NCI-H1417 (cell line): ENCODE measurements around the gene GHRL.
"Not testable (repeated sequence)": the region's sequence is repeated elsewhere in the genome, so short reads cannot be mapped to it uniquely, and the experiment has no call there.

ENCODE experiments used
- DNase-seq, 3 experiments: peaks; one replicate each; lab custom pipeline; 2025; lab: John Stamatoyannopoulos, UW

GHRL gene

GRCh38 chr3:10299175-10299574, 6.4 kb upstream of the GHRL start:
- no peak for DNase-seq

DNA sequence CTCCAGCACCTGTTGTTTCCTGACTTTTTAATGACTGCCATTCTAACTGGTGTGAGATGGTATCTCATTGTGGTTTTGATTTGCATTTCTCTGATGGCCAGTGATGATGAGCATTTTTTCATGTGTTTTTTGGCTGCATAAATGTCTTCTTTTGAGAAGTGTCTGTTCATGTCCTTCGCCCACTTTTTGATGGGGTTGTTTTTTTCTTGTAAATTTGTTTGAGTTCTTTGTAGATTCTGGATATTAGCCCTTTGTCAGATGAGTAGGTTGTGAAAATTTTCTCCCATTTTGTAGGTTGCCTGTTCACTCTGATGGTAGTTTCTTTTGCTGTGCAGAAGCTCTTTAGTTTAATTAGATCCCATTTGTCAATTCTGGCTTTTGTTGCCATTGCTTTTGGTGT, 5.3 kb upstream of the GHRL start:
- DNase-seq = not testable (repeated sequence)

- DNase-seq = no peak
Measured at GRCh38 chr3:10294030-10294586, 1.4 kb upstream of the GHRL start.

DNA sequence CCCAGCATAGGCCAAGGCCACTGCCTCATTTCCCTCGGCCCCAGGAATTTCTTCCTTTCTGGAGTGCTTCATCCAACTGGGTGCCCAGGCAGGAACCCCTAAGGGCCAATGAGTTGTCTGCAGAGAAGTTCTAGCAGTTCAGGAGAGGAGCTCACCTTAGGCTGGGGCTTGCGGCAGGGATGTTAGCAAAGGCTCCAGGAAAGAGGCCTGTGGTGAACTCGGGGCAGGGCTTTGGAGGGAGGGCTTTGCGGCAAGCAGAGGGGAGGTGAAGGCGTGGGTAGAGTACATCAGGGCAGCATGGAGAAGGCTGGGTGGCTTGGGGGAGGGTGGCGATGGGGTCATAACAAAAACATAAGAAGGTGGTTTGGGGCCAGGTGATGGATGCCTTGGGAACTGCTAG, 1.1 kb downstream of the GHRL start:
- no peak for DNase-seq

DNA sequence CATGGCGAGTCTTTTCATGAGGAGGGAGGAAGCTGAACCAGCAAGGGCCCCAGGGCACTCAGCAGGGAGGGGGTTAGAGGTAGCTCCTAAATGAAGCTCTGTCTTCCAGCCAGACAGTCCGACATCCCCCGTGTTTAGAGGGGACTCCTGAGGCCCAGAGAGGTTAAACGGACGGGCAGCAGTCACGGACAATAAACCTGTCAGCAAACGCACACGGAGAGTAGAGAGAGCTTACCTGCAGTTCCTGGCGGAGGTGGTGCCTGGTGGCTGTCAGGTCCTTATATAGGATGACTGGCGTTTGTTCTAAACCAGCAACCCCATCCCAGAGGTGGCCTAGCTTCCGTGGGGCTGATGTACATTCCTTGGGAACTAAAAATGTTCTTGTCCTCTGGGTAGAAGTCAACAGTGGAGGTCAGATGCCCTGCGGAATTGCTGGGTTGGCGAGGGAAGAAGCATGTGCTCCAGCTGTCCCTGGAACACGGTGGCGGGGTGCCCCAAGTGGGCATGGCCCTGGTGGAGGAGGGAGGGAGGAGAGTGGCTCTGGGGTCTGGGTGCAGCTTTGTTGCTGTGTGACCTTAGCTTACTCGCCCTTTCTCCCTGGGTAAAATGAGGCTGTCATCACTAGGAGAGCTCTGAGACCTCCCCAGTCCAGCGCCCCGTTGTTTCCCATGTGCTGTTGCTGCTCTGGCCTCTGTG, 2.1 kb downstream of the GHRL start:
- DNase-seq = no peak

DNA sequence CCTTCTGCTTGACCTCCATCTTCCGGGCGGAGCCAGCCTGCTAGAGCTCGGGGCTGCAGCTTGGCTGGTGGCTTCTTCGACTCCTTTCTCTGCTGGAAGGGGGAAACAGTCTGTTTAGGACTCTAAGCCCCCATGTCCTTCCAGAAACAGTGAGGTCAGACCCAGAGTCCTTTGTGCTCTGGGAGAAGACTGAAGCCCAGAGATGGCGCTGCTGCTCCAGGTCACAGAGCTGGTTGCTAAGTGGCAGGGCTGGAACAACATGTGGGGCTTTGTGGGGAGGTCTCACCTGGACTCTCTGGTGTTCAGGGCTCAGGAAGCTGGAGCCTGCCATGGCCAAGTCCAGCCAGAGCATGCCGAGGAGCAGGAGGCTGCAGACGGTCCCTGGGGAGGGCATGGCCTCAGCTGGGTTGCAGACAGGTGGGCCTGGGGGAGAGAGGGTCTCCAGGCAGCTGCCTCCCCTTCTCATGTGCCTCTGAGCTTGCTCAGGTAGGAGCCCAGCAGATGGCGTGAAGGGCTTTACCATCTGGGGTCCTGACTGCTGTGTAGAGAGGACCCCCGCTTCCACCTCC, 2.9 kb downstream of the GHRL start:
- DNase-seq = no peak

DNA sequence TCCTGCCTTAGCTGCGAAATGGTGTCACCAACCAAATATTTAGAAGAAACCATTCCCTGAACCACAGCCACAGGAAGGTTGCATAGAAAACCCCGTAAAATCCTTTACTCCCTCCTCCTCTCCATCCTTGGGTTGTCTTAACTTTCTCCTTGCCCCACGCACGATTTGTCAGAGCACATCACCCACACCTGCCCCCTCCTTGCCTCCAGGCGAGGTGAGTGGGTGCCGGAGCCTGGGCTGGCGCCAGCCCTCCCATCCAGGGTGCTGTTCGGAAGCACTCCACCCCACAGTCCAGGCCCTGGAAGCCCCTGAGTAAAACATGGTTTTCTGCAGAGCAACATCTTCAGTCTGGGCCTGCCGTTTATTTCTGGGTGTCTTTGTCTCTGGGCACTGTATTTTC, 3.7 kb downstream of the GHRL start:
- DNase-seq = no peak

DNA sequence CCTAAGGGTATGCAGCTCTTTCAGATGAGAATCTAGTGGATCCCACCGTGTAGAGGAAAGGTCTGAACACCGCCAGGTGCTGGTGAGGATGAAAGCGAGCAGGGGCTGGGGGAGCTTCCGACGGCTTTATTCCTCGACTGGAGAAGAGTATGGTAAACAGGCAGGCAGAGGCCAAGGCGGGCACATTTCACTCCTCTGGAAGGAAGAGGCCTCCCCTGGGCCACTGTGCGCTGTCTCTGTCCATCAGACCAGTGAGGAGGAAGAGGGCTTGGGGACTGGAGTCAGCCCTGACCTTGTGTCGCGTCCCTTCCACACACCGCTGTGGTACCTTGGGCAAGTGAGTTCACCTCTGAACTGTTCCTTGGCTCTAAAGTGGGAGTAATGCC, 4.2 kb downstream of the GHRL start:
- no peak for DNase-seq

GRCh38 chr3:10287936-10288574, 4.7 kb downstream of the GHRL start:
- no peak for DNase-seq

- peak; percentile 33 to 82 (median 53) for DNase-seq
Measured at GRCh38 chr3:10286596-10287295, 6.0 kb downstream of the GHRL start.

DNA sequence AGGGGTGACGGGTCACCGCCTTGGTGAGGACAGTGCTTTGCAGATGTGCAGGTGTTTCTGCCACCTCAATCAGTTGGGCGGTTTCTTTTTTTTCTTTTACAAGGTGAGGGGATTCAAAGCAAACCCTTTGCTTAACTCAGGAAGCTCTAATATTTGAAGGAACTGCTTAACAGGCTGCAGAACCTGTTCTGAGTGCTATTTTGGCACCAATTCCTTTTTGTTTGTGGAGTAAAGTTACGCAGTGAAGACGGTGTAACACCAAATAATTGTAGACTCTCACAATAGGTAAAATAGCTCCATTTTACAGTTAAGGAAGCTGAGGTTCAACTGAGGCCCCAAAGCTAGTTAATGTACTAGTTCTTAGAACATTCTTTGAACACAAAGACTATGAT, 6.6 kb downstream of the GHRL start:
- DNase-seq = no peak

DNA sequence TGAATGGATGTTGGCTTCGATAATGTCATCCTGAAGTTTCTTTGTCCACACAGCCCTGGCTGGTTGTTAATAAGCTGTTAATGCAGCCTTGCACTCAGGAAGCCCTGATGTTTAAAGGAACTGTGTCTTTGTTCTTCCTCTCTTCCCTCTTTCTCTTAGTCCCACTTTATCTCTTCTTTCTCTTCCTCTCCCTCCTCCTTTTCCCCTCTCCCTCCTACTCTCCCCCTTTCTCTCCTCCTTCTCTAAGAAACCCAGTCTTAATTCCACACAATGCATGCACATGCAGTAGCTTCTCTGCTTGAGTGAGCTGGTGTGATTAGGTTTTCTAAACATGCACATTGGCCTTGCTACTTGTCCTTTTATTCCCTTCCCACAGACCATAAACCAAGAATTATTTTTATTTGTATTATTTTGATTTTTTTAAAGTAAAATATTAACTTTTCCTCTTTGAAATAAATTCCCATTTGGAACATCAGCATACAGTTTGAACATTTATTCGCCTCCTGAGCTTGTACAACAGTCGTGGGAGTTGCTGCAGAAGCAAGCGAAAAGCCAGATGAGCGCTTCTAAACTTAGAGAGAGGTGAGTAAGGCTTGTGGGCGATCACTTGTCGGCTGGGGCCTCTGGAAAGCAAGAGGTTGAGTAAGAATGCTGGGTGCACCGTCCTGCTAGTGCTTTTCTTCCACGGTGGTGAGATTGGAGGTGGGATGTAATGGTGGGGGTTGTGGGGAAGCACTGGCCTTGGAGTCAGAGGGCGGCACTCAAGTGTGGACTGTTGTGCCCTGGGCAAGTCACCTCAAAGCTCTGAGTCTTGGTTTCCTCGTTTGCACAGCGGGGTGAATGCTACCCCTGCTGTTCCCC, 7.2 kb downstream of the GHRL start:
- no peak for DNase-seq

DNA sequence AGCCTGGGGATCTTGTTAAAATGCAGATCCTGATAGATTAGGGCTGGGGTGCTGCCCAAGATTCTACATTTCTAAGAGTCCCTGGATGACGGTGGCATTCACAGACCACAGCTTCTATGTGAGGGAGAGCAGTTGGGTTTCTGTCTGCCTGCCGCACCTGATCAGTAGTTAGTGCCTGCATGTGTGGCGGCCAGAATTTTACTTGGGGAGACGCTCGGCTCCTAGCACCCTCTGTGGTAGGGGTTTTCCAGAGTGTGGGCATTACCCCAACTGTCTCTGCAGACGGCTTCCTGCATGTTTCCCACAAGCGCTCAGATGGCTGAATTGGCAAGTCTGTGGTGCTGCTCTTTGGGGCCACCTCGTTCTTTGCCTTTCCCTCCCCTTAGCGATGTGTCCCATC, 8.3 kb downstream of the GHRL start:
- no peak for DNase-seq

DNA sequence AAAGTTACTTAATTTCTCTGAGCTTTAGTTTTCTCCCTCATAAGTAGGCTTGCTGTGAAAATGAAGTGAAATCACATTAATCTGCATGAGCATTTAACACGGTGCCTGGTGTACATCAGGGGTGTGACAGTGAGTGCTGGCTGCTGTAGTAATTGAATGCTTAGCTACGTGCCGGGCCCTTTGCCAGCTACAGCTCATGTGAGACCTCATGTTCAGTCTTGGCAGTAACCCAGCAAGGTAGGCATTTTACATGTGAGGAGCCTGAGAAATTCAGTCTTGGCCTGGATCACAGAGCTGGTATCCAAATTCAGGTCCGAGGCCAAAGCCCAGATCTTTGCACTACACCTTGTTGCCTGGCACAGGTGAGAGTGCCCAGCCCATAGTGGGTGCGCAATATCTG, 9.1 kb downstream of the GHRL start:
- no peak for DNase-seq

DNA sequence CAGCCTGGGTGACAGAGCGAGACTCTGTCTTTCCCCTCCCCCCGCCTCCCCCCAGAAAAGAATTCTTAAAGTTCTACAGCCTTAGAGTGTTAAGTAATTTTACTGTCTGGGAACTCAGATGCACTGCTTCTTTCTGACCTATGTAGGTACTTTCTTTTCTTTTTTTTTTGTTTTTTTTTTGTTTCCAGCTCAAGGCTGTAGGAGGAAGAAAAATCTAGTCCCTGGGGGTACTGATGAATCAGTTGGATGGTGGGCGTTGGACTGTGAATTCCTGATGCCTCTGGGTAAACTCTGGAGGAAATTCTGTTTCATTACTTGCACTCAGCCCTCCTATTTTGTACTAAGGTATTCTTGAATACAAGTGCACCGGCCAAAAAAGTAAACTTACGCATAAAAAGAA, 10.8 kb downstream of the GHRL start:
- DNase-seq = no peak

DNA sequence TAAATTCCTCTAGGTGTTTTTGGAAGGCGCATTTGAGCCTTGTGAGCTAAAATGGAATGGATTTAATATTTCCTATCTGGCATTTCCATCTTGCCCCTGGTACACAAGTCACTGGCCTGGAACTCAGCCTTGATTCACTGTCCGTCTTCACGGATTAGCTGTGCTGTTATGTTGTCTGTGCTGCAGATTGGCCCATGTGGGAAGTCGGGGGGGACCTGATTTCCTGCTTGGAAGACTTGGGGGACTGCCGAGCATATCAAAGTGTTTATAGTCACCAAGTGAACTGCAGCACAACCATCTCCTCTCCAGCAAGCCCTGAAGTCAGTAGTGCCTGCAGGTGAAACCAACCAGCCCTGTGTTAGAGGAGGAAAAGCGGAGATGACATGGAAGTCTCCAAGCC, 12.2 kb downstream of the GHRL start:
- DNase-seq = no peak

- no peak for DNase-seq
Measured at GRCh38 chr3:10280177-10280529, 12.6 kb downstream of the GHRL start.

DNA sequence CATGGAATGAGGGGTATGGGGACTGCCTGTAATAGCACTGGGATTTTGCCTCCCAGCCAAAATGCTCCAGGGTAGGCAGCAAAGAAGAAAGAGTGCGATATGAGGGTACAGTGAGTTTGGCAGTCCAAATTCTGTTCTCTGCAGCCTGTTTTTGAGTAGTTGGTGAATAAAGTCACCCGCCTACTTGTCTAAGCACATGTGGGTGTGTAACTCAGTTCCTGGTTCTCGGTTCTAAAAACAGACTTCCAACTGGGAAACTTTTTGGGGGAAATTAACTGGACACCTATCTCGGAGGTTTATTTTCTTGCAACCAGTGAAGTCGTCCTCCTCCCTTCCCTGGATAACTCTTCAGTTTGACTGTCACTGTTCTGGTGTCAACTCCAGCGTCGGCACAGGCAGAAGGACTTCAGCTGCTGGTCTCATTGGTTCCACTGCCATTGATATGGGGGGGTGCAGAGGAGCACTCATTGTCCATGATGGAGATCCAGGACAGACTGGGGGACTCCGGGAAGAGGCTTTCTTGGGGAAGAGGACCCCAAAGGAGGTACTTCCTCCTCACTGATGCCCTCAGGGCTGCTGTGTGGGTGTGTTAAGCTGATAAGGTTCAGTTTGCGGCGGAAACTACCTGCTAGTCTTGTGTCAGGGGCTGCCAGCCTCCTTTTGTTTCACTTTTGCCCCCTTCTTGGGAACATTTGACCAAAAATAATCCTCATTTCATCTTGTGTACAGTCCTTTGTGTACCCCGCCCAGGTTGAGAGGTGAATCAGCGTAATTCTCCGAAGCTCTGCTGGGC, 13.2 kb downstream of the GHRL start:
- no peak for DNase-seq

DNA sequence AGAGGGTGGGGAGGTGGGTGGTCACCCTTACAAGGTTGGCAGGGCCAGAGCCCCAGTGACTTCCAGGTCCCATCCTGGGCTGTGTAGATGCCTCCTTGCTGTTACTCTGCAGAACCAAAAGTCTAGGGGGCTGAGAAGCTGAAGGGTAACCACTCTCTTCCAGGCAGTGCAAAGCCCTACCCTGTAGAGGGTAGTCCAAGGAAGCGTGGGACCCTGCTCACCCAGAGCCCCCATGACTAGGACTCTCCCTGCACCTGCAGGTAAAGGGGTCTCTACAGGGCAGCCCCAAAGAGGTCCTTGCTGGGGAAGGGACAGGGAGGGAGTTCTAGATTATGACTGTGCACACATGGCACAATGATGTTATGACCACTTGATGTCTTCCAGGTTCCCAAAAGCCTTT, 14.2 kb downstream of the GHRL start:
- no peak for DNase-seq

- DNase-seq = no peak
Measured at GRCh38 chr3:10277115-10277625, 15.6 kb downstream of the GHRL start.

DNA sequence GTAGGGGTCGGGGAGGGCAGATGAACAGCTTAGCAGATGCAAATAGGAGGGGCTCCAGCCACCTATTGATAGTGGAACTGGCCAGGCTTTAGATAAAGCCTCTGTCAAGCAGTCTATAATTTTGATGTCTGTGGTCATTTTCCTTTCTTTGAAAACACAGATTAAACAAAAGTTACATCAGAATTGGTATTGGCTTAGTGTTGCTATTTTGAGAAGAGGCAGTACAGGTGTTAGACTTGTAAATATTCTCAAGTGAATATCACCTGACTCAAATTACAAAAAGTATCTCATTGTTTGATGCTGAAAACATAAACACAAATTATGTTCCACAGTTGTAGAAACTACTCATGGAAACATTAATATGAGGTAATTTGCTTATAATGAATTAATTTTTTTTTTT, 18.1 kb downstream of the GHRL start:
- peak in 2 of 3 experiments; percentile 11 to 61 for DNase-seq
